HepG2 (cell line): ENCODE measurements around the gene ACOXL. TPM values are rescaled to one million over a fixed set of nuclear protein-coding genes. Genes with fewer than 3 reads are reported as not detected.

Experiments used
- BRCA1 ChIP-seq: sonication (generic); formaldehyde crosslinking; IDR thresholded peaks from 2 replicates; pipeline ENCODE4 v1.4.0; 2020; ENCODE audit warnings: missing genetic modification reagents
- CENPBD1 ChIP-seq: sonication (generic); formaldehyde crosslinking; IDR thresholded peaks from 2 replicates; pipeline ENCODE4 v1.8.0; 2022; ENCODE audit warnings: missing genetic modification reagents, low read depth, mild to moderate bottlenecking, borderline replicate concordance
- EEA1 ChIP-seq: sonication (generic); formaldehyde crosslinking; IDR thresholded peaks from 2 replicates; pipeline ENCODE4 v1.5.1; 2020; ENCODE audit warnings: mild to moderate bottlenecking, missing genetic modification reagents, borderline replicate concordance
- GABPA ChIP-seq, 2 experiments: IDR thresholded peaks; 2 replicates each; pipeline ENCODE4 v1.6.1; 2011 to 2016; ENCODE audit warnings: low read depth in 2 of 2, low read length in 1 of 2, missing biosample characterization in 1 of 2, missing genetic modification characterization in 1 of 2
- HNRNPH1 ChIP-seq: fragments of 200-400 bp; formaldehyde crosslinking; optimal IDR thresholded peaks from 2 replicates; pipeline ENCODE3; 2017; ENCODE audit warnings: mild to moderate bottlenecking, low read depth, low read length
- KLF16 ChIP-seq, 2 experiments: sonication (generic) in 1 of 2; formaldehyde crosslinking in 1 of 2; IDR thresholded peaks; 2 replicates each; pipeline versions ENCODE4 v1.6.1 to v1.8.0; 2016 to 2023; ENCODE audit warnings: missing genetic modification reagents in 2 of 2, missing compliant biosample characterization in 1 of 2
- MAFK ChIP-seq, 2 experiments: IDR thresholded peaks in 1 of 2; conservative IDR thresholded peaks in 1 of 2; 2 replicates each; pipeline ENCODE4 v1.6.1; 2011; ENCODE audit warnings: improper control_type of control experiment in 2 of 2, low read length in 2 of 2
- MEIS2 ChIP-seq: sonication (generic); formaldehyde crosslinking; IDR thresholded peaks from 2 replicates; pipeline ENCODE4 v1.9.0; 2021; ENCODE audit warnings: mild to moderate bottlenecking, missing genetic modification reagents
- MXD1 ChIP-seq: sonication (generic); formaldehyde crosslinking; IDR thresholded peaks from 2 replicates; pipeline ENCODE4 v1.4.0; 2020; ENCODE audit warnings: mild to moderate bottlenecking, missing genetic modification reagents
- NFIC ChIP-seq: IDR thresholded peaks from 2 replicates; pipeline ENCODE4 v1.6.1; 2012; ENCODE audit warnings: mild to moderate bottlenecking, low read length, inconsistent platforms
- RXRA ChIP-seq: sonication (generic); formaldehyde crosslinking; IDR thresholded peaks from 2 replicates; pipeline ENCODE4 v1.5.1; 2020; ENCODE audit warnings: missing genetic modification reagents
- SSRP1 ChIP-seq: IDR thresholded peaks from 2 replicates; pipeline ENCODE4 v1.6.1; 2016; ENCODE audit warnings: control low read depth
- TEAD3 ChIP-seq: optimal IDR thresholded peaks from 2 replicates; pipeline ENCODE3; 2016; ENCODE audit warnings: borderline replicate concordance
- THRA ChIP-seq: sonication (generic); formaldehyde crosslinking; IDR thresholded peaks from 2 replicates; pipeline ENCODE4 v1.4.0; 2020; ENCODE audit warnings: missing genetic modification reagents, borderline replicate concordance
- TMF1 ChIP-seq: sonication (generic); formaldehyde crosslinking; IDR thresholded peaks from 2 replicates; pipeline ENCODE4 v1.8.1; 2022; ENCODE audit warnings: low read depth, missing genetic modification reagents
- ZBED4 ChIP-seq: sonication (generic); formaldehyde crosslinking; IDR thresholded peaks from 2 replicates; pipeline ENCODE4 v1.4.0; 2020; ENCODE audit warnings: missing genetic modification reagents, borderline replicate concordance
- ZNF280B ChIP-seq: sonication (generic); formaldehyde crosslinking; IDR thresholded peaks from 2 replicates; pipeline ENCODE4 v1.5.0; 2020; ENCODE audit warnings: missing genetic modification reagents, mild to moderate bottlenecking, borderline replicate concordance
- ZNF510 ChIP-seq: sonication (generic); formaldehyde crosslinking; IDR thresholded peaks from 2 replicates; pipeline ENCODE4 v1.4.0; 2020; ENCODE audit warnings: low read depth, mild to moderate bottlenecking, missing genetic modification reagents
- ZNF569 ChIP-seq: sonication (generic); formaldehyde crosslinking; IDR thresholded peaks from 2 replicates; pipeline ENCODE4 v1.5.0; 2020; ENCODE audit warnings: mild to moderate bottlenecking, missing genetic modification reagents, moderate library complexity, borderline replicate concordance
- ZNF816 ChIP-seq: sonication (generic); formaldehyde crosslinking; IDR thresholded peaks from 2 replicates; pipeline ENCODE4 v1.8.0; 2022; ENCODE audit warnings: missing genetic modification reagents, mild to moderate bottlenecking, borderline replicate concordance
- ZNF839 ChIP-seq: sonication (generic); formaldehyde crosslinking; IDR thresholded peaks from 2 replicates; pipeline ENCODE4 v1.4.0; 2020; ENCODE audit warnings: missing genetic modification reagents, mild to moderate bottlenecking, borderline replicate concordance
- polyA plus RNA-seq, 8 experiments: library from polyadenylated mRNA; depleted of rRNA in 3 of 8; stranded (reverse) in 7 of 8; unstranded in 1 of 8; fragments of >200 nt; fragmentation: Illumina TruSeq in 4 of 8; extraction: Trizol in 4 of 8; gene quantifications; 2 replicates each; pipeline versions ENCODE4 v1.2.1 to v1.2.3, GENCODE V29; 2011 to 2016; ENCODE audit warnings: low read depth in 4 of 8, missing spikeins in 1 of 8, mixed read lengths in 1 of 8; ENCODE audit not compliant: insufficient read depth in 1 of 8
- total RNA-seq, 5 experiments: library from RNA; depleted of rRNA; stranded (reverse); fragments of >200 nt; fragmentation: Illumina TruSeq; extraction: Trizol; gene quantifications; 2 replicates each; pipeline ENCODE4 v1.2.3, GENCODE V29; 2016; ENCODE audit warnings: low read depth in 1 of 5

Gene ACOXL
- total and polyA plus RNA-seq, 2 of the 13 experiments (the other 11 are each of a cell fraction or from before 2014, with no cell fraction given) = not detected

GRCh38 chr2:111122631-111123421 lies 390.5 kb downstream of the ACOXL start (continued):
- no peak; the same call in 1 of the 2 replicates for TF ChIP-seq ZBED4 (CRISPR knock-in tag)
- 0 out of 2 replicates have a peak, but pooled peaks have one; percentile 38 for TF ChIP-seq ZNF839 (CRISPR knock-in tag)
- no peak for TF ChIP-seq ZNF510 (CRISPR knock-in tag)
- TF ChIP-seq KLF16 (CRISPR knock-in tag; IDR thresholded peaks at IDR 0.05) = no peak
- TF ChIP-seq CENPBD1 (CRISPR knock-in tag) = no peak; the same call in 1 of the 2 replicates
- TF ChIP-seq BRCA1 (CRISPR knock-in tag) = no peak
- TF ChIP-seq ZNF280B (CRISPR knock-in tag) = peak; percentile 90; the same call in 1 of the 2 replicates
- no peak for TF ChIP-seq NFIC
- no peak for TF ChIP-seq THRA
- no peak for TF ChIP-seq MEIS2 (CRISPR knock-in tag)
- TF ChIP-seq TEAD3 (CRISPR knock-in tag) = no peak
- TF ChIP-seq RXRA (CRISPR knock-in tag) = peak; percentile 39; the same call in 1 of the 2 replicates
- no peak for TF ChIP-seq SSRP1 (CRISPR knock-in tag)
- peak; percentile 48 for TF ChIP-seq MXD1 (CRISPR knock-in tag)
- no peak for TF ChIP-seq HNRNPH1
- peak; percentile 99 to 100 for TF ChIP-seq MAFK (conservative IDR thresholded peaks at IDR 0.05 in 1 of 2, IDR thresholded peaks at IDR 0.05 in 1 of 2; ENCODE audit: low read length in 2 of 2)
- TF ChIP-seq ZNF816 (CRISPR knock-in tag) = 0 out of 2 replicates have a peak, but pooled peaks have one; percentile 15
- no peak for TF ChIP-seq ZNF569
- no peak for TF ChIP-seq GABPA (IDR thresholded peaks at IDR 0.05; ENCODE audit: low read depth, low read length)
- no peak for TF ChIP-seq GABPA (CRISPR knock-in tag; IDR thresholded peaks at IDR 0.05; ENCODE audit: low read depth)
- no peak; the same call in 1 of the 2 replicates for TF ChIP-seq TMF1
- TF ChIP-seq EEA1 (CRISPR knock-in tag) = peak; percentile 82; the same call in 1 of the 2 replicates
